Heart right ventricle (tissue), 16 donors: ENCODE results near the gene MTOR. TPM values are rescaled to one million over a fixed set of nuclear protein-coding genes. Genes with fewer than 3 reads are reported as not detected.

ENCODE experiments used
- ATAC-seq, 8 donors: fragments of 200-7000 bp; cut with Tn5 transposase; one replicate each; pipeline ENCODE4 v1.9.1; 2020; ENCODE audit warnings: mild to moderate bottlenecking in 8 of 8, moderate library complexity in 8 of 8, moderate number of reproducible peaks in 1 of 8
- DNase-seq, 2 donors: peaks; one replicate each; pipeline ENCODE4 v3.0.0-alpha.2; 2020
- H3K27ac ChIP-seq, 10 donors: fragments of 200-600 bp; sonication (generic) in 2 of 10; one replicate each; pipeline versions ENCODE4 v1.5.0 to v1.8.0; 2020 to 2022; ENCODE audit warnings: mild to moderate bottlenecking in 3 of 10
- H3K27me3 ChIP-seq, 7 donors: fragments of 200-600 bp; one replicate each; pipeline ENCODE4 v1.8.0; 2021 to 2022; ENCODE audit warnings: mild to moderate bottlenecking in 2 of 7
- H3K36me3 ChIP-seq, 9 donors: fragments of 200-600 bp; sonication (generic) in 1 of 9; one replicate each; pipeline versions ENCODE4 v1.5.0 to v1.8.0; 2020 to 2022; ENCODE audit warnings: mild to moderate bottlenecking in 2 of 9
- H3K4me1 ChIP-seq, 9 donors: fragments of 200-600 bp; sonication (generic) in 1 of 9; one replicate each; pipeline versions ENCODE4 v1.5.0 to v1.8.0; 2020 to 2022; ENCODE audit warnings: mild to moderate bottlenecking in 4 of 9
- H3K4me3 ChIP-seq, 10 donors: fragments of 200-600 bp; sonication (generic) in 2 of 10; one replicate each; pipeline versions ENCODE4 v1.5.0 to v1.8.0; 2020 to 2022; ENCODE audit warnings: mild to moderate bottlenecking in 7 of 10, moderate library complexity in 2 of 10
- H3K9me3 ChIP-seq, 11 donors: fragments of 200-600 bp in 10 of 11; sonication (generic) in 2 of 11; one replicate each; pipeline versions ENCODE4 v1.5.0 to v1.8.0; 2013 to 2022; ENCODE audit warnings: mild to moderate bottlenecking in 2 of 11, control low read depth in 1 of 11, moderate library complexity in 1 of 11
- WGBS, 2 donors: extraction: QIAGEN DNeasy Blood & Tissue Kit; methylation state at CpG; one replicate each; pipeline ENCODE4 v1.1.7; 2013; ENCODE audit warnings: inconsistent platforms in 1 of 2; 5-methylcytosine and 5-hydroxymethylcytosine counted together
- intact Hi-C, 10 donors: fragments of 100-400 bp; cut with DNase I; formaldehyde crosslinking; loops; one replicate each; pipeline versions ENCODE4 v1.11.1 to v1.14.2; 2022
- polyA plus RNA-seq, 2 donors: library from polyadenylated mRNA; stranded (reverse); fragments of 200-250 nt; gene quantifications; one replicate each; pipeline ENCODE4 v1.2.3, GENCODE V29; 2013
- total RNA-seq, 10 donors: library from RNA; stranded (reverse); fragmentation: NEBNext Ultra II Directional in 3 of 10; extraction: Animal tissue kit (Norgen Biotek cat#: 25700) in 3 of 10; gene quantifications; one replicate each; pipeline versions ENCODE4 v1.2.1 to v1.2.4, GENCODE V29; 2021 to 2023
- TF ChIP-seq, protein P1 (sequence below), 9 donors: fragments of 200-600 bp; sonication (generic) in 2 of 9; IDR thresholded peaks; one replicate each; pipeline versions ENCODE4 v1.5.0 to v1.8.0; 2021 to 2022; ENCODE audit warnings: antibody characterized with exemption in 9 of 9, mild to moderate bottlenecking in 5 of 9, moderate library complexity in 1 of 9
- donor health status: Arrhythmogenic right ventricular cardiomyopathy.
- donor health status: ischemic (EF 13 %, LVEDD 7.1; RV severe dilation, severe dysfunction).
- donor health status: healthy with polysubstance abuse.
- donor health status: DM: no; HTN: yes; CAD: no.
- donor health status: DM: no; HTN: no; CAD: no.
- donor health status: ischemic (EF 25% LVEDD 6.9; RV normal size, moderate dysfunction).
- donor health status: ischemic (EF 25% LVEDD 5.7; RV mildly dilated, moderate dysfunction).
- donor health status: healthy.
- donor health status: DM: yes; HTN: yes; CAD: no.
- donor health status: Ischemic cardiomyopathy.
- donor health status: ischemic (EF 35%, LVEDD 5.7; RV mildly dilated, moderate dysfunction).
- donor health status: nonischemic (EF 11% LVEDD 7.7; RV severe dilation, severe dysfunction).
- donor health status: DM: yes; HTN: yes; CAD: no.
- donor health status: PGD.
- donor health status: ischemic (EF 29% LVEDD 5.4; RV normal size, mild dysfunction).
- donor health status: nonischemic (EF 23%, LVEDD 6.1; RV moderate dilation, normal function).

Gene MTOR
- total and polyA plus RNA-seq, 12 donors, result 18.7 to 42.7 (median 36.3) TPM

DNA sequence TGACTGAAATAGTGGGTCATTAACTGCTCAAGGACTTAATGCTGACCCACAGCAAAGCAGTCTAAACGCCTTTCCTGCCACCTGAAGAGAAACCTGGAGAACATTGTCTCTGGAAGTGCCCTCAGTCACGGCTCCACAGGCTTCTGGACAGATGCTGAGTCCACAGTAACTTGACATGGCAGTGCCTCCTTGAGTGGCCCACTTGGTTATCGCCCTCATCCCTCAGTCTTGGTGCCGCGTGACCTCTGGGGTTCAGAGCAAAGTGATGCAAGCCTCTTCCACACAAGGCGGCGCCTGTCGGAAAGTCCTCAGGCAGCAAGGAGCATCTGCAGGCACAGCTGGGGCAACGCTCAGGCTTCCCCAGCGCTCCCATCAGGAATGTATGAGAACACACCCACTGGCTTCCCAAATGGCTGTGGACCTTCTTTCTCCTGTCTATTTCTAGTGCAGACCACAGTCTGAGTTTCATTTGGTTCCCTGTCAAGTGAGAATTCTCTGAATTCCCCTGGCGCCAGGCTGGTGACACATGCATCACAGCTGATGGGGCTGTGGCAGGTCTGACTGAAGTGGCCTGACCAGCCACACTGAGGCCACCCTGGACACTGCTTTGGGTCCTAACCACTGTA is 86.2 kb downstream of the MTOR start:
- Histone ChIP-seq H3K36me3 (peaks cover 0 to 59% (median 0%) of the 10 kb centered on the region in 9 donors), H3K4me1 (peaks cover 5 to 58% (median 33%) of the 10 kb centered on the region in 9 donors), H3K4me3 (no peak overlapping the region), H3K9me3 (no peaks in the 10 kb centered on the region), H3K27me3 (no peaks in the 10 kb centered on the region), H3K27ac (peak overlapping the region in 3 of 10 donors; percentile 25 to 68 (median 53))
- ATAC-seq (peak; percentile 7 to 79 (median 58)), DNase-seq (peak in 1 of 2 donors; percentile 26)
- intact Hi-C loops, result no loop called here
- TF ChIP-seq, protein P1, sequence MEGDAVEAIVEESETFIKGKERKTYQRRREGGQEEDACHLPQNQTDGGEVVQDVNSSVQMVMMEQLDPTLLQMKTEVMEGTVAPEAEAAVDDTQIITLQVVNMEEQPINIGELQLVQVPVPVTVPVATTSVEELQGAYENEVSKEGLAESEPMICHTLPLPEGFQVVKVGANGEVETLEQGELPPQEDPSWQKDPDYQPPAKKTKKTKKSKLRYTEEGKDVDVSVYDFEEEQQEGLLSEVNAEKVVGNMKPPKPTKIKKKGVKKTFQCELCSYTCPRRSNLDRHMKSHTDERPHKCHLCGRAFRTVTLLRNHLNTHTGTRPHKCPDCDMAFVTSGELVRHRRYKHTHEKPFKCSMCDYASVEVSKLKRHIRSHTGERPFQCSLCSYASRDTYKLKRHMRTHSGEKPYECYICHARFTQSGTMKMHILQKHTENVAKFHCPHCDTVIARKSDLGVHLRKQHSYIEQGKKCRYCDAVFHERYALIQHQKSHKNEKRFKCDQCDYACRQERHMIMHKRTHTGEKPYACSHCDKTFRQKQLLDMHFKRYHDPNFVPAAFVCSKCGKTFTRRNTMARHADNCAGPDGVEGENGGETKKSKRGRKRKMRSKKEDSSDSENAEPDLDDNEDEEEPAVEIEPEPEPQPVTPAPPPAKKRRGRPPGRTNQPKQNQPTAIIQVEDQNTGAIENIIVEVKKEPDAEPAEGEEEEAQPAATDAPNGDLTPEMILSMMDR (IDR thresholded peaks at IDR 0.05), result peak in 1 of 9 donors; percentile 19
- WGBS, 2 donors, result 49 to 65% methylated on average over 11 of the region's 11 CpGs

DNA sequence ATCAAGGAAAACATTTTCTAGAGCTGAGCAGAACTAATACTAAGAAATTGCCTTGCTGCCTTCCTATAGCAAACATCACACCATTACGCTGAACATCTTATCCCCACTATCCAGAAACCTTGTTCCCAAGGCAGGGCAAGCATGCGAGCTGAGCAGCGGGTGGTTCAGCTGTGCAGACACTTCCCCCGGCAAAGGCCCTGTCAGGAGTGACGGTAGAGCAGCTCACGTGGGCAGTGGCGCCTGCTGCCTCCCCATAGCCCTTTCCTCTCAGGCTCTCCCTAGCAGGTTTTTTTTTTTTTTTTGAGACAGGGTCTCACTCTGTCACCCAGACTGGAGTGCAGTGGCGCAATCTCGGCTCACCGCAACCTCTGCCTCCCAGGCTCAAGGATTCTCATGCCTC is 86.9 kb downstream of the MTOR start:
- no peaks in the 10 kb centered on the region for H3K9me3 ChIP-seq
- WGBS, 2 donors, result 97 to 98% methylated on average over 10 of the region's 10 CpGs
- H3K36me3 ChIP-seq, result peaks cover 0 to 52% (median 0%) of the 10 kb centered on the region in 9 donors
- H3K4me1 ChIP-seq, result peaks cover 5 to 58% (median 33%) of the 10 kb centered on the region in 9 donors
- TF ChIP-seq, protein P1 (IDR thresholded peaks at IDR 0.05), result no peak
- DNase-seq, result no peak
- intact Hi-C loops, result no loop called here
- H3K27ac ChIP-seq, result no peak overlapping the region
- no peaks in the 10 kb centered on the region for H3K27me3 ChIP-seq
- ATAC-seq, result no peak
- no peak overlapping the region for H3K4me3 ChIP-seq

GRCh38 chr1:11174261-11174942 is 87.9 kb downstream of the MTOR start:
- WGBS, 2 donors, result 85% methylated on average over 7 of the region's 7 CpGs
- no peaks in the 10 kb centered on the region for H3K27me3 ChIP-seq
- intact Hi-C loops, result no loop called here
- no peak for ATAC-seq
- peaks cover 5 to 51% (median 33%) of the 10 kb centered on the region in 9 donors for H3K4me1 ChIP-seq
- H3K36me3 ChIP-seq, result peaks cover 0 to 41% (median 0%) of the 10 kb centered on the region in 9 donors
- no peak for DNase-seq
- H3K27ac ChIP-seq, result no peak overlapping the region
- no peaks in the 10 kb centered on the region for H3K9me3 ChIP-seq
- no peak overlapping the region for H3K4me3 ChIP-seq
- TF ChIP-seq, protein P1 (IDR thresholded peaks at IDR 0.05), result no peak

DNA sequence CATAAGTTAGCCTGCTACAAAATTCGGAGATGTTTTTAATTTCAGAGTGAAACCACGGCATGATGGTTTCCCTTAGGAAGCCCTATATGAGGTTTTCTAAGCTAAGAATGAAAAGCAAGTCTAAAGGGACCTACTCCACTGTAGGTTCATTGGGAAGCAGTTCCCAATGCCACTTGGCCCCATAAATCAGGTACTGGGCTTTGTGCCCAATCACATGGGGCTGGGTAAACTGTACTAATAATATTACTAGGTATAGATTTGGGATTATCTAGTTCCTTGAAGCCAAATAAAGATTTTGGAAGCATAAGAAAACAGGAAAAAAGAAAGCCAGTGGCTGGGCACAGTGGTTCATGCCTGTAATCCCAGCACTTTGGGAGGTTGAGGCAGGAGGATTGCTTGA is 92.2 kb downstream of the MTOR start:
- intact Hi-C loops, result no loop called here
- 93 to 96% methylated on average over 2 of the region's 2 CpGs for WGBS, 2 donors
- Histone ChIP-seq H3K4me1 (peaks cover 0 to 8% (median 0%) of the 10 kb centered on the region in 9 donors), H3K27ac (no peak overlapping the region), H3K27me3 (no peaks in the 10 kb centered on the region), H3K9me3 (no peaks in the 10 kb centered on the region), H3K36me3 (peaks cover 0 to 35% (median 0%) of the 10 kb centered on the region in 9 donors), H3K4me3 (no peak overlapping the region)
- TF ChIP-seq, protein P1 (IDR thresholded peaks at IDR 0.05), result no peak
- DNase-seq (no peak), ATAC-seq (no peak)
